ENCODE results near the gene FSCN2. TPM values are rescaled to one million over a fixed set of nuclear protein-coding genes. Genes with fewer than 3 reads are reported as not detected.

Gene FSCN2
- total and polyA plus RNA-seq, 2 donors (not counting 3 experiments of a cell fraction or from before 2014, with no cell fraction given), result 0.32 to 0.71 TPM

- dilution Hi-C loops (cut with MboI; ENCODE audit: extremely low pct_ligation_motif_present, low sequenced_read_pairs) (no loop called here), intact Hi-C loops (cut with micrococcal nuclease) (no loop called here)
- Histone ChIP-seq H4K20me1 (replicated peaks; ENCODE audit: control insufficient read depth, extremely low read depth, insufficient read depth, low read length) (no peaks in the 10 kb centered on the region), H3K9me3 (replicated peaks; ENCODE audit: control insufficient read depth, insufficient read depth, low read length) (no peaks in the 10 kb centered on the region), H3K27ac (ENCODE audit: insufficient read depth, low read depth, low read length) (peak overlapping the region; percentile 32), H3K27me3 (ENCODE audit: control insufficient read depth in 2 of 2, insufficient read depth in 2 of 2, low read length in 2 of 2) (no peaks in the 10 kb centered on the region), H3K36me3 (ENCODE audit: control insufficient read depth in 2 of 2, extremely low read depth in 1 of 2, insufficient read depth in 2 of 2, low read length in 2 of 2) (no peaks in the 10 kb centered on the region), H3K4me3 (replicated peaks in 1 of 3; ENCODE audit: insufficient read depth in 1 of 3, low read depth in 1 of 3, low read length in 3 of 3) (no peak overlapping the region), H2AFZ (ENCODE audit: low read depth, low read length) (peak overlapping the region; percentile 5), H3K4me1 (ENCODE audit: control insufficient read depth, extremely low read depth, insufficient read depth, low read length) (peaks cover 18% of the 10 kb centered on the region), H3K9ac (replicated peaks; ENCODE audit: extremely low read depth, insufficient read depth, low read length) (no peak overlapping the region), H3K79me2 (ENCODE audit: control insufficient read depth, insufficient read depth, low read length) (no peaks in the 10 kb centered on the region), H3K9me1 (replicated peaks; ENCODE audit: control insufficient read depth, extremely low read depth, insufficient read depth, low read length) (no peaks in the 10 kb centered on the region), H3K4me2 (ENCODE audit: insufficient read depth, low read length) (no peak overlapping the region)
- FAIRE-seq (peak; percentile 80), DNase-seq (ENCODE audit: low read depth, low spot score) (peak; percentile 59)
- ChIA-PET POLR2A (no interaction called here), CTCF (interaction anchor here (1.0 to 6.8 kb wide), 3 partner anchors 92 to 231 kb away, joined by 3 to 117 read pairs (median 21); partner anchors contain the start of gene BAHCC1)
- BruUV-seq (replicated peaks), result no TSS peak
- TF ChIP-seq FOS (IDR thresholded peaks at IDR 0.05; ENCODE audit: borderline replicate concordance, insufficient read depth, low read length) (no peak), MAX (IDR thresholded peaks at IDR 0.05; ENCODE audit: insufficient read depth, insufficient read length) (no peak), JUN (IDR thresholded peaks at IDR 0.05; ENCODE audit: borderline replicate concordance, insufficient read depth, insufficient read length, low read depth) (no peak), MYC (IDR thresholded peaks at IDR 0.05; ENCODE audit: low read depth, low read length) (no peak), GATA2 (IDR thresholded peaks at IDR 0.05; ENCODE audit: insufficient read depth, insufficient read length, low read depth, low read length) (no peak), POLR2AphosphoS5 (IDR thresholded peaks at IDR 0.05; ENCODE audit: insufficient read depth, low read depth, low read length) (no peak), EZH2 (IDR thresholded peaks at IDR 0.05; ENCODE audit: borderline replicate concordance, low read depth, low read length, severe bottlenecking) (no peak), CTCF (IDR thresholded peaks at IDR 0.05; ENCODE audit: extremely low read depth in 1 of 2, insufficient read depth in 1 of 2, low read depth in 1 of 2, low read length in 2 of 2) (no peak), POLR2A (IDR thresholded peaks at IDR 0.05; ENCODE audit: low read depth, low read length) (no peak)
Observed at GRCh38 chr17:81486199-81486810, 41.9 kb upstream of the FSCN2 start.

All from endothelial cell of umbilical vein (primary cell).